ENCODE data around the gene NHLRC3.
A peak's percentile ranks its signal among the peaks of the same experiment; 100 is the strongest.

- TF ChIP-seq HDAC2 (IDR thresholded peaks at IDR 0.05) (no peak), EGR1 (conservative IDR thresholded peaks at IDR 0.05) (no peak), TEAD4 (IDR thresholded peaks at IDR 0.05; ENCODE audit: low read length) (no peak), TEAD4 (CRISPR knock-in tag; IDR thresholded peaks at IDR 0.05; ENCODE audit: borderline replicate concordance) (no peak), MAFK (IDR thresholded peaks at IDR 0.05; ENCODE audit: low read length) (no peak), ZBTB7A (IDR thresholded peaks at IDR 0.05; ENCODE audit: borderline replicate concordance, control insufficient read depth, low read depth, low read length) (no peak), POLR2A (conservative IDR thresholded peaks at IDR 0.05) (no peak), ZNF354B (CRISPR knock-in tag; IDR thresholded peaks at IDR 0.05) (no peak), PHF8 (IDR thresholded peaks at IDR 0.05; ENCODE audit: borderline replicate concordance, low read length) (no peak), REST (IDR thresholded peaks at IDR 0.05; ENCODE audit: borderline replicate concordance) (no peak; the same call in 1 of the 2 replicates), REST (CRISPR knock-in tag; IDR thresholded peaks at IDR 0.05; ENCODE audit: low read depth) (no peak), POLR2B (IDR thresholded peaks at IDR 0.05; ENCODE audit: low read depth, partially characterized antibody) (no peak)
- TF ChIP-seq, protein P1, sequence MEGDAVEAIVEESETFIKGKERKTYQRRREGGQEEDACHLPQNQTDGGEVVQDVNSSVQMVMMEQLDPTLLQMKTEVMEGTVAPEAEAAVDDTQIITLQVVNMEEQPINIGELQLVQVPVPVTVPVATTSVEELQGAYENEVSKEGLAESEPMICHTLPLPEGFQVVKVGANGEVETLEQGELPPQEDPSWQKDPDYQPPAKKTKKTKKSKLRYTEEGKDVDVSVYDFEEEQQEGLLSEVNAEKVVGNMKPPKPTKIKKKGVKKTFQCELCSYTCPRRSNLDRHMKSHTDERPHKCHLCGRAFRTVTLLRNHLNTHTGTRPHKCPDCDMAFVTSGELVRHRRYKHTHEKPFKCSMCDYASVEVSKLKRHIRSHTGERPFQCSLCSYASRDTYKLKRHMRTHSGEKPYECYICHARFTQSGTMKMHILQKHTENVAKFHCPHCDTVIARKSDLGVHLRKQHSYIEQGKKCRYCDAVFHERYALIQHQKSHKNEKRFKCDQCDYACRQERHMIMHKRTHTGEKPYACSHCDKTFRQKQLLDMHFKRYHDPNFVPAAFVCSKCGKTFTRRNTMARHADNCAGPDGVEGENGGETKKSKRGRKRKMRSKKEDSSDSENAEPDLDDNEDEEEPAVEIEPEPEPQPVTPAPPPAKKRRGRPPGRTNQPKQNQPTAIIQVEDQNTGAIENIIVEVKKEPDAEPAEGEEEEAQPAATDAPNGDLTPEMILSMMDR (IDR thresholded peaks at IDR 0.05 in 2 of 3, conservative IDR thresholded peaks at IDR 0.05 in 1 of 3; ENCODE audit: insufficient read depth in 2 of 3, low read depth in 1 of 3, low read length in 3 of 3) = peak; percentile 33 to 57 (median 39); a peak in 3 of 6 replicates
These were observed 21.5 kb upstream of the NHLRC3 start for GRCh38 chr13:39016787-39017186.
